Activated CD8-positive, alpha-beta memory T cell treated with anti-CD3 and anti-CD28 coated beads, Interleukin-2, amount 50 U/mL, for 24 hours (primary cell): Measurements from ENCODE around the gene CEP170.
A peak's percentile ranks its signal among the peaks of the same experiment; 100 is the strongest.

ENCODE experiments used
- DNase-seq: peaks from one replicate; pipeline ENCODE4 v3.0.0-alpha.2; 2020; ENCODE audit errors: extremely low read depth

Gene CEP170

DNA sequence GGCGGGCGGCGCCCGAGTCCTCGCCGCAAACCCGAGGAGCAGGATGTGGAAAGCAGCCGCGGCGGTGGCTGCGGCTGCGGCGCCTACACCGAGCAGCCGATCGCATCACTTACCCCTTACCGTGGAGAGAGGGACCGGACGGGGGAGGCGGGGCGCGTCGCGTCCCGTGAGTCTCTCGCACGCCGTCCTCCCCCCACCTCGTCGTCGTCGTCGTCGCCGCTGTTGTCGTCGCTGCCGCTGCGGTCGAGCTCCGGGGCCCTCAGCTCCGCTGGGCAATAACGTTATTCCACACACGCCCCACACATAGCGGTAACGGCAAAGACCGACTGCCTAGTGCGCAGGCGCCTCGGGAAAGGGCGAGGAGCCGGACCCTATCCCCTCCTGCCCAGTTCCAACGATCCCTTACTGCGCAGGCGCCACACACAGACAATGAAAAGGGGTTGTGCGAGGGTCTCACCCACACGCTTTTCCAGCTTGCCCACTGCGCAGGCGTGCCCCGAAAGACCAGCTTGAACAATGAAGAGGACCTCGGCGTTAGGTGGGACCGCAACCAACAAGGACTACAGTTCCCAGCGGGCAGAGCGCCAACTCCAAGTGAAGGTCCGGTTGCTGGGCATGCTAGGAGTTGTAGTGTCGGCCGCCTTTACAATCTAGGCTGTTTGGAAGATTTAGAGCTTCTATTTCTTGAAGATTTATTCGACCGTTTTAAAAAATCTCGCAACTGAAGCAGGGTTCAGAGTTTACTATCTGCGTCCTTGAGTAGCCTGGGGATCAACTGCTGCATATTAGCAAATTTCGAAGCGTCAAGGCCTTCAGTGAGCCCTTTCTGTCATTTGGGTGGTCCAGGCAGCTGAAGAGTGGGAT lies at the start of gene CEP170:
Gene CEP170, minus strand, starts transcription at position 355 of the 864 bp plus-strand sequence. CDS start 30,001 bp downstream, outside the sequence.
- peak; percentile 83 for DNase-seq

DNA sequence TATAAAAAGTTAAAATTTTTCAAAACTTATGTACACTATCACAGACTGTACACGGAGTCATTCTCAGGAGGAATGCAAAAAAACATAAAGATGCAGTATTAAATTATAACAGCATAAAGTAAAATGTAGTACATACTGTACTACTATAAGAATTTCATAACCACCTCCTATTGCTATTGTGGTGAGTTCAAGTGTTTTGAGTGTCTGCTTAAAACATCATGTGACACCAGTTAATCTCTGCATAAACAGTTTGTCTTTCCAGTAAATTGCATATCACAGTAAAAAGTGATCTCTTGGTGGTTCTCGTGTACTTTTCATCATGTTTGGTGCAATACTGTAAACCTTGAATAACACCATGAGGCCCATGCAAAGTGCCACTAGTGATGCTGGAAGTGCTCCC lies 46.0 kb upstream of the CEP170 start:
- DNase-seq = no peak

GRCh38 chr1:243299069-243299468 lies 44.0 kb upstream of the CEP170 start:
- no peak for DNase-seq

GRCh38 chr1:243294723-243295121 lies 39.6 kb upstream of the CEP170 start:
- DNase-seq = no peak

- no peak for DNase-seq
Measured at GRCh38 chr1:243293941-243294722, 39.1 kb upstream of the CEP170 start.

- no peak for DNase-seq
Measured at GRCh38 chr1:243292117-243292516, 37.0 kb upstream of the CEP170 start.

GRCh38 chr1:243291292-243291691 lies 36.2 kb upstream of the CEP170 start:
- DNase-seq = no peak

GRCh38 chr1:243288062-243288461 lies 33.0 kb upstream of the CEP170 start:
- DNase-seq = no peak

GRCh38 chr1:243287652-243288051 lies 32.6 kb upstream of the CEP170 start:
- no peak for DNase-seq

- no peak for DNase-seq
Measured at GRCh38 chr1:243287123-243287460, 32.0 kb upstream of the CEP170 start.

GRCh38 chr1:243286409-243287122 lies 31.5 kb upstream of the CEP170 start:
- DNase-seq = no peak

DNA sequence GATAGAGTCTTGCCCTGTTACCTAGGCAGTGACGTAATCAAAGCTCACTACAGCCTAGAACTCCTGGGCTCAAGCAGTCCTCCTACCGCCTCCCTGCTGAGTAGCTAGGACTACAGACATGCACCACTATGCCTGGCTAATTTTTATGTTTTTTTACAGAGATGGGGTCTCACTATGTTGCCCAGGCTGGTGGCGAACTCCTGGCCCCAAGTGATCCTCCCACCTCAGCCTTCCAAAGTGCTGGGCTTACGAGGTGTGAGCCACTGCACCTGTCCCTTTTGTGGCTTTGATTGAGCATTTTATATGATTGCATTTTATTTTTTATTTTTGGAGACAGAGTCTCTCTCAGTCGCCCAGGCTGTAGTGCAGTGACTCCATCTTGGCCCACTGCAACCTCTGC lies 26.6 kb upstream of the CEP170 start:
- no peak for DNase-seq

DNA sequence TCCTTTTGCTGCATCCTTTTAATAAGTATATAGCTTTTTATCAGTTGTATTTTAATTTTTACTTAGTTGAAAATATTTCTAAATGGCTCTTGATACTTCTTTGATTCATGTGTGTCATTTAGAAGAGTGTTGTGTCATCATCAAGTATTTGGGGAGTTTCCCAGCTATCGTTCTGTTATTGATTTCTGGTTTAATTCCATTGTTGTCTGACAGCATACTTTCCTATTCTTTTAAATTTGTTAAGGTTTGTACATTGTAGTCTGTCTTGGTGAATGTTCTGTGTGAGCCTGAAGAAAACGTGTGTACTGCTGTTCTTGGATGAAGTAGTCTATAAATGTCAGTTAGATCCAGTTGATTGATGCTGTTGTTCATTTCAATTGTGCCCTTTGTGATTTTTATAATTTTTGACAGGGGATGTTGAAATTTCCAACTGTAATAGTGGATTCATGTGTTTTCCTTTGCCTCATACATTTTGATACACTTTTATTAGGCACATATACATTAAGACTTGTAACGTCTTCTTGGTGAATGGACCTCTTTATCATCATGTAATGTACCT lies 25.6 kb upstream of the CEP170 start:
- no peak for DNase-seq

GRCh38 chr1:243275316-243275715 lies 20.2 kb upstream of the CEP170 start:
- no peak for DNase-seq

DNA sequence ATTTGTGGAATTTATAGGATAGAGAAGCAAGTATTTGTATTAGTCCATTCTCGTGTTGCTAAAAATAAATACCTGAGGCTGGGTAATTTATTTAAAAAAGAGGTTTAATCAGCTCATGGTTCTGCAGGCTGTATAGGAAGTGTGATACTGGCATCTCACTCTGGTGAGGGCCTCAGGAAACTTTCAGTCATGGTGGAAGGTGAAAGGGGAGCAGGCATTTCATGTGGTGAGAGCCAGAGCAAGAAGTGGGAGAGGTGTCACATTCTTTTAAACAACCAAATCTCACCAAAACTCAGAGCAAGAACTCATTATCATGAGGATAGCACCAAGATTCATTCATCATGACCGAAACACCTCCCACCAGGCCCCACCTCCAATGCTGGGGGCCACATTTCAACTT lies 18.9 kb upstream of the CEP170 start:
- no peak for DNase-seq

DNA sequence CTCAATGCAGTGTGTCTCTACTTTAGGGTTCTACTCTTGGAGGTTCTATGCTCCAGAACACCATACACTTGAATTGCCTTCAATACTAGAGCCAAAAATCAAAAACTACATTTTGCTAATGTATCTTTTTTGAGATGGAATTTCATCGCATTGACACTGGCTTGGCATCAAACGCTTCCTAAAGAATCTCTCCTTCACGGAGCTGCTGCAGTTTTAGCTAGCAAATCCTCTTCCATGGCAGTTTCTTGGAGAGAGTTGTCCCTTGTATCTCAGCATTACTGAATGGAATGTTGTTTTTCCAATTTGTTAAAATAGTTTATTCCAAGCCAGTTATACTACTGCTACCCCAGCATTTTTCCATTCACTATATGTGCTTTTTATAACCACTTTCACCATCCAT lies 18.4 kb upstream of the CEP170 start:
- no peak for DNase-seq

GRCh38 chr1:243272401-243272800 lies 17.3 kb upstream of the CEP170 start:
- no peak for DNase-seq

DNA sequence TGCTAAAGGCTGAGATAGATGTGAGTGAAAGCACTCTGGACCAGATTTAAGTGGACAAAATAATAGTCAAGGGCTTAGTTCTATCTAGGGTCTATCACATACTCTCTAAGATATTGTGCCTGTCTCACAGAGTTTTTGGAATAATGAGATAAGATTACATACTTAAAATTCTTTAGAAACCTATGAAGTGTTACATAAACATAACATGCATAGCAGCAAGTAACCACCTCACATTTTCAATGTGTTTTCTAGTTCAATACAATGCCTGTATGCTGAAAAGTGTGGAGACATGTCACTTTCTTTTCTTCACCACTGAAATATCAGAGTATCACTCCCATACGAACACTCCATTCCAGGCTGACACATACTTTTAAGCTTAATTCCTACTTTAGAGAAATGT lies 16.9 kb upstream of the CEP170 start:
- DNase-seq = no peak

GRCh38 chr1:243270097-243270864 lies 15.2 kb upstream of the CEP170 start:
- DNase-seq = no peak

GRCh38 chr1:243269461-243269801 lies 14.3 kb upstream of the CEP170 start:
- DNase-seq = no peak

- no peak for DNase-seq
Measured at GRCh38 chr1:243268751-243269460, 13.8 kb upstream of the CEP170 start.
